PFSK-1 (cell line): Measurements from ENCODE around the gene ABCC2.

Source experiments
- FOXP2 ChIP-seq: optimal IDR thresholded peaks from 2 replicates; pipeline ENCODE3; 2011; ENCODE audit warnings: borderline replicate concordance, control low read depth, inconsistent platforms; ENCODE audit not compliant: insufficient read depth; ENCODE audit errors: extremely low read length, extremely low read depth
- POLR2AphosphoS5 ChIP-seq: IDR thresholded peaks from 2 replicates; pipeline ENCODE4 v1.6.1; 2012; ENCODE audit warnings: low read depth, mild to moderate bottlenecking, control low read depth, low read length, moderate library complexity
- SIN3A ChIP-seq: IDR thresholded peaks from 2 replicates; pipeline ENCODE4 v1.6.1; 2012; ENCODE audit warnings: mild to moderate bottlenecking, low read length, moderate library complexity, borderline replicate concordance; ENCODE audit not compliant: insufficient read depth
- TAF1 ChIP-seq: IDR thresholded peaks from 2 replicates; pipeline ENCODE4 v1.6.1; 2012; ENCODE audit warnings: low read length, control low read depth, borderline replicate concordance; ENCODE audit not compliant: insufficient read depth
- TF ChIP-seq, protein P1 (sequence below), 2 experiments: IDR thresholded peaks; 2 replicates each; pipeline versions ENCODE4 v1.6.1 to v1.8.0; 2011 to 2012; ENCODE audit warnings: low read depth in 2 of 2, low read length in 2 of 2, control low read depth in 1 of 2, inconsistent platforms in 1 of 2, mild to moderate bottlenecking in 1 of 2, moderate library complexity in 1 of 2; ENCODE audit not compliant: insufficient read depth in 1 of 2

DNA sequence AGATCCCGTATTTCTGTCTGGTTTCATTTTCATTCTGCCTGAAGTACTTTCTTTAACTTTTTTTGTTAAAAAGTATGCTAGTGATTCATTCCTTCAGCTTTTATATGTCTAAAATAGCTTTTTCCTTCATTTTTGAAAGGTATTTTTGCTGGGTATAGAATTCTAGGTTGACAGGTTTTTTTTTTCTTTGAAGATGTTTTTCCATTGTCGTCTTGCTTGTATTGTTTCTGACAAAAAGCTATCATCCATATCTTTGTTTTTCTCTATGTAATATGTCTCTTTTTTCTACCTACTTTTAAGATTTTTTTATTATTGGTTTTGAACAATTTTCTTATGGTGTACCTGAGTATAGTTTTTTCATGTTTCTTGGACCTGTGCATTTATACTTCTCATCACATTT is 42.2 kb upstream of the ABCC2 start:
- TF ChIP-seq POLR2AphosphoS5 (no peak), SIN3A (no peak), TAF1 (no peak), FOXP2 (no peak)
- TF ChIP-seq, protein P1, sequence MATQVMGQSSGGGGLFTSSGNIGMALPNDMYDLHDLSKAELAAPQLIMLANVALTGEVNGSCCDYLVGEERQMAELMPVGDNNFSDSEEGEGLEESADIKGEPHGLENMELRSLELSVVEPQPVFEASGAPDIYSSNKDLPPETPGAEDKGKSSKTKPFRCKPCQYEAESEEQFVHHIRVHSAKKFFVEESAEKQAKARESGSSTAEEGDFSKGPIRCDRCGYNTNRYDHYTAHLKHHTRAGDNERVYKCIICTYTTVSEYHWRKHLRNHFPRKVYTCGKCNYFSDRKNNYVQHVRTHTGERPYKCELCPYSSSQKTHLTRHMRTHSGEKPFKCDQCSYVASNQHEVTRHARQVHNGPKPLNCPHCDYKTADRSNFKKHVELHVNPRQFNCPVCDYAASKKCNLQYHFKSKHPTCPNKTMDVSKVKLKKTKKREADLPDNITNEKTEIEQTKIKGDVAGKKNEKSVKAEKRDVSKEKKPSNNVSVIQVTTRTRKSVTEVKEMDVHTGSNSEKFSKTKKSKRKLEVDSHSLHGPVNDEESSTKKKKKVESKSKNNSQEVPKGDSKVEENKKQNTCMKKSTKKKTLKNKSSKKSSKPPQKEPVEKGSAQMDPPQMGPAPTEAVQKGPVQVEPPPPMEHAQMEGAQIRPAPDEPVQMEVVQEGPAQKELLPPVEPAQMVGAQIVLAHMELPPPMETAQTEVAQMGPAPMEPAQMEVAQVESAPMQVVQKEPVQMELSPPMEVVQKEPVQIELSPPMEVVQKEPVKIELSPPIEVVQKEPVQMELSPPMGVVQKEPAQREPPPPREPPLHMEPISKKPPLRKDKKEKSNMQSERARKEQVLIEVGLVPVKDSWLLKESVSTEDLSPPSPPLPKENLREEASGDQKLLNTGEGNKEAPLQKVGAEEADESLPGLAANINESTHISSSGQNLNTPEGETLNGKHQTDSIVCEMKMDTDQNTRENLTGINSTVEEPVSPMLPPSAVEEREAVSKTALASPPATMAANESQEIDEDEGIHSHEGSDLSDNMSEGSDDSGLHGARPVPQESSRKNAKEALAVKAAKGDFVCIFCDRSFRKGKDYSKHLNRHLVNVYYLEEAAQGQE (IDR thresholded peaks at IDR 0.05; ENCODE audit: insufficient read depth in 1 of 2, low read depth in 2 of 2, low read length in 2 of 2): no peak
